Upper lobe of left lung (tissue), 6 donors: ENCODE data around the gene MYL6. TPM values are rescaled to one million over a fixed set of nuclear protein-coding genes. Genes with fewer than 3 reads are reported as not detected.

ENCODE experiments used
- ATAC-seq, 2 donors: fragments of 200-7000 bp; cut with Tn5 transposase; one replicate each; pipeline ENCODE4 v1.9.1; 2022; ENCODE audit warnings: mild to moderate bottlenecking in 2 of 2, moderate library complexity in 2 of 2; ENCODE audit not compliant: low FRiP score in 2 of 2
- DNase-seq, 2 donors: peaks; one replicate each; pipeline ENCODE4 v3.0.0-alpha.2; 2019 to 2020
- H3K27ac ChIP-seq, 4 donors: fragments of 200-600 bp; sonication (generic); one replicate each; pipeline ENCODE4 v1.5.1; 2016 to 2019
- H3K27me3 ChIP-seq, 4 donors: fragments of 200-600 bp; sonication (generic); one replicate each; pipeline ENCODE4 v1.5.1; 2017 to 2019
- H3K36me3 ChIP-seq, 4 donors: fragments of 200-600 bp; sonication (generic); one replicate each; pipeline ENCODE4 v1.5.1; 2016 to 2019
- H3K4me1 ChIP-seq, 4 donors: fragments of 200-600 bp; sonication (generic); one replicate each; pipeline ENCODE4 v1.5.1; 2018 to 2019
- H3K4me3 ChIP-seq, 4 donors: fragments of 200-600 bp; sonication (generic); one replicate each; pipeline ENCODE4 v1.5.1; 2017 to 2019; ENCODE audit warnings: mild to moderate bottlenecking in 2 of 4, moderate library complexity in 1 of 4
- H3K9me3 ChIP-seq, 4 donors: fragments of 200-600 bp; sonication (generic); one replicate each; pipeline ENCODE4 v1.5.1; 2018 to 2019
- CTCF ChIP-seq, 6 experiments: fragments of 450-650 bp in 4 of 6; fragments of 200-600 bp in 2 of 6; sonication (generic) in 2 of 6; IDR thresholded peaks; one replicate each; pipeline ENCODE4 v1.5.1; 2016 to 2019; ENCODE audit warnings: antibody characterized with exemption in 6 of 6
- EP300 ChIP-seq, 4 donors: sonication (generic); formaldehyde crosslinking; IDR thresholded peaks; one replicate each; pipeline ENCODE4 v1.5.1; 2017; ENCODE audit warnings: antibody characterized with exemption in 4 of 4, control low read depth in 2 of 4
- POLR2A ChIP-seq, 4 donors: fragments of 450-650 bp; IDR thresholded peaks; one replicate each; pipeline ENCODE4 v1.5.1; 2016 to 2017; ENCODE audit warnings: antibody characterized with exemption in 4 of 4, mild to moderate bottlenecking in 2 of 4
- POLR2AphosphoS5 ChIP-seq, 2 donors: sonication (generic); formaldehyde crosslinking; IDR thresholded peaks; one replicate each; pipeline ENCODE4 v1.5.1; 2017; ENCODE audit warnings: antibody characterized with exemption in 2 of 2
- WGBS, 2 donors: methylation state at CpG; one replicate each; pipeline ENCODE4 v1.1.5; 2017 to 2018; 5-methylcytosine and 5-hydroxymethylcytosine counted together
- total RNA-seq, 6 donors: library from RNA; depleted of rRNA in 4 of 6; stranded (reverse); fragments of >200 nt in 4 of 6; gene quantifications; one replicate each; pipeline versions ENCODE4 v1.1.0 to v1.2.1, GENCODE V29; 2016 to 2021
- donor health status: DM: no; HTN: no; CAD: no; lungs with moderate emphysema.
- donor health status: DM: no; HTN: yes; CAD: no; lungs with severe emphysema.

Gene MYL6
- total RNA-seq, 6 donors from 2014 or later: 665 to 1,935 (median 1,528) TPM

DNA sequence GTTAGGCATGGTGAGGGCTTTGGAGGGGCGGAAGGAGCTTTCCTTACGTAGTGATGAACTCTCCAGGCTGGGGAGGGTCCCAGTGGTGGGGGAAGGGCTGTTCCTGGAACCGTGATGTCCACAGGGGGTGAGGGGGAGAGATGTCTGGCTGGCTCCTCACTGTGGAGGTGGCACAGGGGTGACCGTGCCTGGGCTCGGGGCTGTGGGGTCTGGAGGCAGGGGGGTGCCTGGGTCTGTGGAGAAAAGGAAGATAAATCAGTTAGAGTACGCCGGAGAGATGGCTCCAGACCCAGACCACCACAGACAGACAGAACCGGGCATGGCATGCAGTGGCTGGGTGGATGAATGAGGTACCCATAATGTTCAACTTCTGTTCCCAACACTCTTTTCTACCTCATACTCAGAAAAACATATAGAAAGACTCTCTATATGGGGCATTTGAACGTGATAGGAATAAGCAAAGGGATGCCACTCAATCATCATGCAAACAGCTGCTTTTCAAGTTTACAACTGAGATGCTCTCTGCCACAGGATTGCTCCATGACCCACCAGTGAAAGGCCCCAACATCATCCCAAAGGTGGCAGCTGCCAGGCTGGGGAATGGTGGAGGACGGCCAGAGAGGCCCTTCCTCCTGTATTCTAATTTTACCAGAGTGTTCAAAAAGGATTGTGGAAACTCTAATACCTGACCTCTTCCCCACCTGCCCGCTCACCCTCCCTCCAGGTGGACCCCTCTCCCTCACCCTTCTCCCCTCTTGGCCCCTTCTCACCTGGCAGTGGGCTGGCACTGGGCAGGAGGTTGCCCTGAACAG is 5.6 kb downstream of the MYL6 start:
- H3K27ac ChIP-seq: peak overlapping the region in 3 of 4 donors; percentile 43 to 97 (median 45)
- 62% methylated on average over 11 of the region's 11 CpGs for WGBS, 2 donors
- peak in 1 of 2 donors; percentile 57 for DNase-seq
- H3K4me1 ChIP-seq: peaks cover 26 to 45% (median 33%) of the 10 kb centered on the region in 4 donors
- H3K36me3 ChIP-seq: peaks cover 64 to 96% (median 85%) of the 10 kb centered on the region in 4 donors
- no peak for TF ChIP-seq POLR2AphosphoS5 (IDR thresholded peaks at IDR 0.05)
- no peak for TF ChIP-seq CTCF (IDR thresholded peaks at IDR 0.05)
- TF ChIP-seq POLR2A (IDR thresholded peaks at IDR 0.05): no peak
- TF ChIP-seq EP300 (IDR thresholded peaks at IDR 0.05): no peak
- H3K4me3 ChIP-seq: no peak overlapping the region
- no peaks in the 10 kb centered on the region for H3K9me3 ChIP-seq
- peak in 1 of 2 donors; percentile 1 for ATAC-seq
- H3K27me3 ChIP-seq: no peaks in the 10 kb centered on the region

DNA sequence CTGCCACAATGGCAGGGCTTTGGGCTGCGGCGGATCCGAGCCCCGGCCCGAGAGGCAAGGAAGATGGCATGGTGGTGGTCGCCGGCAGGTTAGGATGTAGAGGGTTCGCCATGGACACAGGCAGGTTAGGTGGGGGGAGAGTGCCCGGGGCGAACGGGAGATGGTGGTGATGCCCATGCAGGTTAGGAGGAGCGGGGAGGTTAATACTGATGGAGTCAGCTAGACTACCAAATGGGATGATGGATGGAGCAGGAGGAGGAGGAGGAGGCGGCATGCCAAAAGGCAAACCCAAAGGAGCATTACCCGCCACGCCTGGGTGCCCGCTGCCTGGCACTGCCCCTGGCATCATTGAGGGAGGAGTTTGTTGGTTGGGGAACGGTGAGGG is 6.2 kb downstream of the MYL6 start:
- peak in 1 of 2 donors; percentile 80 for DNase-seq
- Histone ChIP-seq H3K27me3 (no peaks in the 10 kb centered on the region), H3K27ac (peak overlapping the region in 2 of 4 donors; percentile 6 to 97), H3K36me3 (peaks cover 70 to 100% (median 90%) of the 10 kb centered on the region in 4 donors), H3K9me3 (no peaks in the 10 kb centered on the region), H3K4me3 (no peak overlapping the region), H3K4me1 (peaks cover 26 to 42% (median 33%) of the 10 kb centered on the region in 4 donors)
- peak; percentile 2 to 5 for ATAC-seq
- TF ChIP-seq POLR2AphosphoS5 (IDR thresholded peaks at IDR 0.05): no peak
- no peak for TF ChIP-seq CTCF (IDR thresholded peaks at IDR 0.05)
- no peak for TF ChIP-seq EP300 (IDR thresholded peaks at IDR 0.05)
- TF ChIP-seq POLR2A (IDR thresholded peaks at IDR 0.05): no peak
- 88 to 91% methylated on average over 17 of the region's 17 CpGs for WGBS, 2 donors

DNA sequence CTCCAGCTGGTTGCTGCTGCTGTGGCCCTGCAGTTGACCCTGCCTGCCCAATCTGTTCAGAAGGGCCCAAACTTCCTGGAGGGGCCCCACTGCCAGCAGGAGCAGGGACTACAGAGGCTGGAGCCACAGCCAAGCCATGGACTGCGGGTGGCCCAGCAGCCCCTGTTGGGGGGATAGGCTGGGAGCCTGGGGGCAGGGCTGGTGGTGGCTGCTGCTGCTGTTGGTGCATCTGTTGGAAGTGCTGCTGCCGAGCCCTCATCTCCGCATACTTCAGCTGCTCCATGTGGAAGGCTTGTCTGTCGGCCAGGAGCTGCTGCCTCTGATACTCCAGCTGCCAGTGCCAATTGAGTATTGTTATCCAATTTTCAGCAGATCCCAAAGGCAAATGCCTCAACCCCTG is 7.2 kb downstream of the MYL6 start:
- Histone ChIP-seq H3K4me3 (no peak overlapping the region), H3K4me1 (peaks cover 16 to 32% (median 23%) of the 10 kb centered on the region in 4 donors), H3K9me3 (no peaks in the 10 kb centered on the region), H3K27ac (peak overlapping the region in 1 of 4 donors; percentile 2), H3K36me3 (peaks cover 74 to 100% (median 91%) of the 10 kb centered on the region in 4 donors), H3K27me3 (no peaks in the 10 kb centered on the region)
- TF ChIP-seq POLR2AphosphoS5 (IDR thresholded peaks at IDR 0.05) (no peak), EP300 (IDR thresholded peaks at IDR 0.05) (no peak), POLR2A (IDR thresholded peaks at IDR 0.05) (no peak), CTCF (IDR thresholded peaks at IDR 0.05) (no peak)
- no peak for ATAC-seq
- peak in 1 of 2 donors; percentile 63 for DNase-seq
- WGBS, 2 donors: 75% methylated on average over 4 of the region's 4 CpGs; no CpG with 5 or more reads in 1 of the 2 donors

- Histone ChIP-seq H3K27ac (no peak overlapping the region), H3K4me1 (no peaks in the 10 kb centered on the region), H3K36me3 (peaks cover 77 to 100% (median 89%) of the 10 kb centered on the region in 4 donors), H3K9me3 (no peaks in the 10 kb centered on the region), H3K4me3 (no peak overlapping the region), H3K27me3 (no peaks in the 10 kb centered on the region)
- no peak for ATAC-seq
- peak in 1 of 2 donors; percentile 69 for DNase-seq
- whole genome bisulfite sequencing, 2 donors: 73 to 80% methylated on average over 11 of the region's 11 CpGs
- TF ChIP-seq POLR2A (IDR thresholded peaks at IDR 0.05) (no peak), EP300 (IDR thresholded peaks at IDR 0.05) (no peak), POLR2AphosphoS5 (IDR thresholded peaks at IDR 0.05) (no peak)
Measured at GRCh38 chr12:56169229-56169759, 11.1 kb downstream of the MYL6 start.

GRCh38 chr12:56172839-56173238 is 14.7 kb downstream of the MYL6 start:
- Histone ChIP-seq H3K4me1 (no peaks in the 10 kb centered on the region), H3K4me3 (no peak overlapping the region), H3K27me3 (no peaks in the 10 kb centered on the region), H3K27ac (no peak overlapping the region), H3K36me3 (peaks cover 59 to 100% (median 89%) of the 10 kb centered on the region in 4 donors), H3K9me3 (no peaks in the 10 kb centered on the region)
- TF ChIP-seq CTCF (IDR thresholded peaks at IDR 0.05) (no peak), POLR2A (IDR thresholded peaks at IDR 0.05) (no peak), EP300 (IDR thresholded peaks at IDR 0.05) (no peak), POLR2AphosphoS5 (IDR thresholded peaks at IDR 0.05) (no peak)
- DNase-seq (no peak), ATAC-seq (no peak)
- 86 to 94% methylated on average over 7 of the region's 7 CpGs for WGBS, 2 donors
